Measurements from ENCODE around the gene PUS7. TPM values are rescaled to one million over a fixed set of nuclear protein-coding genes. Genes with fewer than 3 reads are reported as not detected.

The PUS7 gene
- total and polyA plus RNA-seq, 9 donors: 4.0 to 19.6 (median 10.3) TPM

- no peak for TF ChIP-seq CTCF (IDR thresholded peaks at IDR 0.05)
- no peak for TF ChIP-seq EP300 (IDR thresholded peaks at IDR 0.05)
- no peak for TF ChIP-seq POLR2A (IDR thresholded peaks at IDR 0.05)
- WGBS, 3 donors: 81 to 86% (median 83%) methylated on average over 1 of the region's 1 CpG
- Histone ChIP-seq H3K4me3 (no peak overlapping the region), H3K4me1 (ENCODE audit: insufficient read depth) (no peaks in the 10 kb centered on the region), H3K9me3 (no peaks in the 10 kb centered on the region), H3K27ac (no peak overlapping the region), H3K27me3 (no peaks in the 10 kb centered on the region), H3K36me3 (no peaks in the 10 kb centered on the region)
- intact Hi-C loops (cut with DNase I): no loop called here
- no peak for DNase-seq
These were observed 37.9 kb upstream of the PUS7 start for GRCh38 chr7:105559926-105560325.

- intact Hi-C loops (cut with DNase I): no loop called here
- Histone ChIP-seq H3K36me3 (no peaks in the 10 kb centered on the region), H3K4me3 (no peak overlapping the region), H3K27ac (no peak overlapping the region), H3K4me1 (ENCODE audit: insufficient read depth) (no peaks in the 10 kb centered on the region), H3K27me3 (no peaks in the 10 kb centered on the region), H3K9me3 (no peaks in the 10 kb centered on the region)
- no peak for DNase-seq
- TF ChIP-seq CTCF (IDR thresholded peaks at IDR 0.05) (no peak), POLR2A (IDR thresholded peaks at IDR 0.05) (no peak), EP300 (IDR thresholded peaks at IDR 0.05) (no peak)
- 52 to 64% (median 54%) methylated on average over 2 of the region's 2 CpGs for WGBS, 3 donors
These were observed 16.3 kb upstream of the PUS7 start for GRCh38 chr7:105538339-105538738.

- Histone ChIP-seq H3K27ac (peak overlapping the region in 1 of 2 donors; percentile 54), H3K4me1 (ENCODE audit: insufficient read depth) (peaks cover 2% of the 10 kb centered on the region), H3K4me3 (peak overlapping the region; percentile 63), H3K36me3 (no peaks in the 10 kb centered on the region), H3K9me3 (no peaks in the 10 kb centered on the region), H3K27me3 (no peaks in the 10 kb centered on the region)
- intact Hi-C loops (cut with DNase I): no loop called here
- no peak for TF ChIP-seq POLR2A (IDR thresholded peaks at IDR 0.05)
- no peak for TF ChIP-seq EP300 (IDR thresholded peaks at IDR 0.05)
- TF ChIP-seq CTCF (IDR thresholded peaks at IDR 0.05): no peak
- WGBS, 3 donors: 24 to 32% (median 31%) methylated on average over 12 of the region's 12 CpGs
- DNase-seq: no peak
These were observed 10.8 kb upstream of the PUS7 start for GRCh38 chr7:105532709-105533460.

- WGBS, 3 donors: 0 to 1% (median 1%) methylated on average over 34 to 42 of the region's 42 CpGs
- H3K4me3 ChIP-seq: peak within 1 kb of the TSS; percentile 63
- no peaks in the 10 kb centered on the region for H3K27me3 ChIP-seq
- H3K27ac ChIP-seq: peak within 1 kb of the TSS in 1 of 2 donors; percentile 54
- H3K9me3 ChIP-seq: no peaks in the 10 kb centered on the region
- intact Hi-C loops (cut with DNase I): no loop called here
- no peaks in the 10 kb centered on the region for H3K36me3 ChIP-seq
- DNase-seq: peak; percentile 85 to 91 (median 88)
- H3K4me1 ChIP-seq (ENCODE audit: insufficient read depth): peaks cover 2% of the 10 kb centered on the region
- TF ChIP-seq CTCF (IDR thresholded peaks at IDR 0.05) (peak; percentile 40 to 63 (median 60)), POLR2A (IDR thresholded peaks at IDR 0.05) (peak; percentile 33), EP300 (IDR thresholded peaks at IDR 0.05) (no peak)
These were observed 10.0 kb upstream of the PUS7 start, which contains the start of gene RINT1 for GRCh38 chr7:105531792-105532671. Gene RINT1, plus strand, starts transcription at chr7:105532201. Its CDS starts 115 bp downstream, at chr7:105532316.
